PC-9 (cell line): ENCODE results near the gene ADPGK. TPM values are rescaled to one million over a fixed set of nuclear protein-coding genes. Genes with fewer than 3 reads are reported as not detected.

ENCODE experiments used
- BruUV-seq: library from RNA; stranded (reverse); fragments of 400-500 nt; replicated peaks from 2 replicates; lab custom pipeline; 2021; lab: Mats Ljungman, UMichigan
- CTCF ChIA-PET: fragments of 300-600 bp; sonication (Branson Sonifier 250); formaldehyde crosslinking; loops from one replicate; lab custom pipeline; 2022; ENCODE audit warnings: antibody characterized with exemption; lab: Charles Lee
- POLR2A ChIA-PET: fragments of 300-600 bp; sonication (Branson Sonifier 250); formaldehyde crosslinking; loops from one replicate; lab custom pipeline; 2022; ENCODE audit warnings: antibody characterized with exemption; ENCODE audit not compliant: unreplicated experiment; lab: Charles Lee
- DNase-seq, 2 experiments: peaks; one replicate each; pipeline versions ENCODE4 v3.0.0 to v3.0.0-alpha.2; 2015 to 2022; ENCODE audit warnings: mixed read lengths in 1 of 2
- H2AFZ ChIP-seq: fragments of 200-600 bp; sonication (generic); 2 replicates; pipeline ENCODE4 v1.8.1; 2017; ENCODE audit warnings: antibody characterized with exemption
- H3F3A ChIP-seq: fragments of 200-600 bp; sonication (generic); 2 replicates; pipeline ENCODE4 v1.8.1; 2017; ENCODE audit warnings: antibody characterized with exemption, mild to moderate bottlenecking, low read depth; ENCODE audit not compliant: insufficient read depth
- H3K27ac ChIP-seq: fragments of 200-600 bp; sonication (generic); 2 replicates; pipeline ENCODE4 v1.6.1; 2016; ENCODE audit warnings: mixed run types
- H3K27me3 ChIP-seq: fragments of 200-600 bp; sonication (generic); 2 replicates; pipeline ENCODE4 v1.6.1; 2016; ENCODE audit warnings: low read depth, mixed run types; ENCODE audit not compliant: insufficient read depth
- H3K36me3 ChIP-seq: fragments of 200-600 bp; sonication (generic); 2 replicates; pipeline ENCODE4 v1.6.1; 2016; ENCODE audit warnings: low read depth, mixed run types
- H3K4me1 ChIP-seq: fragments of 200-600 bp; sonication (generic); replicated peaks from 2 replicates; pipeline ENCODE4 v1.6.1; 2016; ENCODE audit warnings: mixed run types; ENCODE audit not compliant: insufficient read depth
- H3K4me2 ChIP-seq: fragments of 200-600 bp; sonication (generic); 2 replicates; pipeline ENCODE4 v1.6.1; 2017; ENCODE audit warnings: mixed run types
- H3K4me3 ChIP-seq: fragments of 200-600 bp; sonication (generic); 2 replicates; pipeline ENCODE4 v1.6.1; 2016; ENCODE audit warnings: mixed run types
- H3K79me2 ChIP-seq: fragments of 200-600 bp; sonication (generic); 2 replicates; pipeline ENCODE4 v1.6.1; 2017; ENCODE audit warnings: low read depth, mixed run types
- H3K9me2 ChIP-seq: fragments of 200-600 bp; sonication (generic); 2 replicates; pipeline ENCODE4 v1.8.1; 2017; ENCODE audit warnings: mild to moderate bottlenecking; ENCODE audit not compliant: insufficient read depth
- H3K9me3 ChIP-seq: fragments of 200-600 bp; sonication (generic); 2 replicates; pipeline ENCODE4 v1.8.1; 2016; ENCODE audit warnings: low read depth; ENCODE audit not compliant: insufficient read depth
- H4K20me1 ChIP-seq: fragments of 200-600 bp; sonication (generic); 2 replicates; pipeline ENCODE4 v1.8.1; 2017; ENCODE audit not compliant: insufficient read depth
- CTCF ChIP-seq: fragments of 200-600 bp; sonication (generic); conservative IDR thresholded peaks from 2 replicates; pipeline ENCODE4 v1.6.1; 2017; ENCODE audit warnings: mixed run types, antibody characterized with exemption, mild to moderate bottlenecking, moderate library complexity
- EZH2 ChIP-seq: fragments of 200-600 bp; sonication (generic); IDR thresholded peaks from 2 replicates; pipeline ENCODE4 v1.8.0; 2017; ENCODE audit warnings: antibody characterized with exemption, low read depth
- intact Hi-C: fragments of 100-400 bp; cut with micrococcal nuclease; formaldehyde crosslinking; loops from one replicate; pipeline ENCODE4 v1.10.0; 2022; ENCODE audit not compliant: unreplicated experiment
- total RNA-seq: library from RNA; stranded (reverse); gene quantifications from 2 replicates; pipeline ENCODE4 v1.2.3, GENCODE V29; 2021

ADPGK gene
- total RNA-seq, 1 experiment from 2014 or later: 40.3 TPM

GRCh38 chr15:72787526-72787925 is 4.0 kb upstream of the ADPGK start:
- Histone ChIP-seq H3K79me2 (peaks cover 9% of the 10 kb centered on the region), H3K9me2 (no peaks in the 10 kb centered on the region), H3K27ac (no peak overlapping the region), H3K4me2 (no peak overlapping the region), H3K4me3 (no peak overlapping the region), H3K4me1 (peaks cover 7% of the 10 kb centered on the region), H4K20me1 (no peaks in the 10 kb centered on the region), H3K27me3 (peaks cover 29% of the 10 kb centered on the region), H3K36me3 (no peaks in the 10 kb centered on the region), H3K9me3 (no peaks in the 10 kb centered on the region), H2AFZ (no peak overlapping the region), H3F3A (no peaks in the 10 kb centered on the region)
- BruUV-seq: no TSS peak
- no peak for TF ChIP-seq CTCF
- TF ChIP-seq EZH2: no peak
- ChIA-PET CTCF (no interaction called here), POLR2A (no interaction called here)
- no peak for DNase-seq
- intact Hi-C loops: loop anchor here (10.0 kb wide), 3 partner anchors 183 to 457 kb away; partner anchors contain the start of gene ARIH1

GRCh38 chr15:72786676-72787345 is 3.3 kb upstream of the ADPGK start:
- intact Hi-C loops: loop anchor here (10.0 kb wide), 3 partner anchors 182 to 458 kb away; partner anchors contain the start of gene ARIH1
- Histone ChIP-seq H3K79me2 (peaks cover 16% of the 10 kb centered on the region), H4K20me1 (no peaks in the 10 kb centered on the region), H3K27ac (no peak overlapping the region), H3K9me2 (no peaks in the 10 kb centered on the region), H3K9me3 (no peaks in the 10 kb centered on the region), H3K27me3 (peaks cover 26% of the 10 kb centered on the region), H3K4me3 (no peak overlapping the region), H3K4me2 (no peak overlapping the region), H3F3A (no peaks in the 10 kb centered on the region), H3K36me3 (no peaks in the 10 kb centered on the region), H2AFZ (no peak overlapping the region), H3K4me1 (peaks cover 15% of the 10 kb centered on the region)
- POLR2A ChIA-PET: no interaction called here
- BruUV-seq: no TSS peak
- CTCF ChIA-PET: no interaction called here
- TF ChIP-seq CTCF (no peak), EZH2 (no peak)
- no peak for DNase-seq

GRCh38 chr15:72786242-72786641 is 2.7 kb upstream of the ADPGK start:
- POLR2A ChIA-PET: no interaction called here

More at GRCh38 chr15:72786242-72786641, 2.7 kb upstream of the ADPGK start:
- H3K4me3 ChIP-seq: no peak overlapping the region
- no peaks in the 10 kb centered on the region for H3K9me3 ChIP-seq
- intact Hi-C loops: loop anchor here (10.0 kb wide), 3 partner anchors 181 to 459 kb away; partner anchors contain the start of gene ARIH1
- H4K20me1 ChIP-seq: no peaks in the 10 kb centered on the region
- no peak overlapping the region for H2AFZ ChIP-seq
- DNase-seq: no peak
- no peaks in the 10 kb centered on the region for H3K36me3 ChIP-seq
- H3K27me3 ChIP-seq: peaks cover 23% of the 10 kb centered on the region
- no peak overlapping the region for H3K27ac ChIP-seq
- BruUV-seq: no TSS peak
- no peak overlapping the region for H3K4me2 ChIP-seq
- CTCF ChIA-PET: no interaction called here
- H3K9me2 ChIP-seq: no peaks in the 10 kb centered on the region
- H3F3A ChIP-seq: no peaks in the 10 kb centered on the region
- TF ChIP-seq CTCF: no peak
- no peak for TF ChIP-seq EZH2
- H3K4me1 ChIP-seq: peaks cover 20% of the 10 kb centered on the region
- H3K79me2 ChIP-seq: peaks cover 21% of the 10 kb centered on the region
